ENCODE results near the gene BCAR3.
"Not testable (repeated sequence)": the region's sequence is repeated elsewhere in the genome, so short reads cannot be mapped to it uniquely, and the experiment has no call there.

The BCAR3 gene

DNA sequence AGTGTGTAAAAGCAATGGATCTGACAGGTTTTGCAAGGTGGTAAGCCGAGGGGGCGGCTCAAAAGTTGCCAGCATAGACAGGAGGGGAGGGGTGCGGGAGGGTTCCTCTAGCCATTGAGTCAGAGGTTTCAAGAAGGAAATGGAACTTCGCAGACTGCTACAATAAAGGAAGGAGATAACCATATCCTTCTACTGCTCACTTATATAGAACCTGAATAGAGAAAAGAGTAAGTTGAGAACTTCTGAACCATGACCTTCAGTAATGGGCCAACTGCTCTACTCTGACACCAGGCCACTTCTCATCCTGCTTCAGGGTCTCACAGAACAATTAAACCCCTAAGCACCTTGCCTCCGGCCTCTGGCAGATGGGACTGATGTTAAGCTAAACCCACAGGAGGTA lies 26.3 kb upstream of the BCAR3 start:
- in situ Hi-C loops (cut with MboI; ENCODE audit: low sequenced_read_pairs) = no loop called here

GRCh38 chr1:93705892-93706500 lies 24.4 kb upstream of the BCAR3 start:
- in situ Hi-C loops (cut with MboI; ENCODE audit: low sequenced_read_pairs) = no loop called here

- in situ Hi-C loops (cut with MboI; ENCODE audit: low sequenced_read_pairs) = no loop called here
Observed at GRCh38 chr1:93704052-93704451, 22.4 kb upstream of the BCAR3 start.

- in situ Hi-C loops (cut with MboI; ENCODE audit: low sequenced_read_pairs) = no loop called here
Observed at GRCh38 chr1:93703643-93704042, 22.0 kb upstream of the BCAR3 start.

GRCh38 chr1:93702828-93703183 lies 21.2 kb upstream of the BCAR3 start:
- in situ Hi-C loops (cut with MboI; ENCODE audit: low sequenced_read_pairs) = no loop called here

- in situ Hi-C loops (cut with MboI; ENCODE audit: low sequenced_read_pairs) = no loop called here
Observed at GRCh38 chr1:93702111-93702827, 20.6 kb upstream of the BCAR3 start.

GRCh38 chr1:93701629-93702028 lies 20.0 kb upstream of the BCAR3 start:
- in situ Hi-C loops (cut with MboI; ENCODE audit: low sequenced_read_pairs) = no loop called here

DNA sequence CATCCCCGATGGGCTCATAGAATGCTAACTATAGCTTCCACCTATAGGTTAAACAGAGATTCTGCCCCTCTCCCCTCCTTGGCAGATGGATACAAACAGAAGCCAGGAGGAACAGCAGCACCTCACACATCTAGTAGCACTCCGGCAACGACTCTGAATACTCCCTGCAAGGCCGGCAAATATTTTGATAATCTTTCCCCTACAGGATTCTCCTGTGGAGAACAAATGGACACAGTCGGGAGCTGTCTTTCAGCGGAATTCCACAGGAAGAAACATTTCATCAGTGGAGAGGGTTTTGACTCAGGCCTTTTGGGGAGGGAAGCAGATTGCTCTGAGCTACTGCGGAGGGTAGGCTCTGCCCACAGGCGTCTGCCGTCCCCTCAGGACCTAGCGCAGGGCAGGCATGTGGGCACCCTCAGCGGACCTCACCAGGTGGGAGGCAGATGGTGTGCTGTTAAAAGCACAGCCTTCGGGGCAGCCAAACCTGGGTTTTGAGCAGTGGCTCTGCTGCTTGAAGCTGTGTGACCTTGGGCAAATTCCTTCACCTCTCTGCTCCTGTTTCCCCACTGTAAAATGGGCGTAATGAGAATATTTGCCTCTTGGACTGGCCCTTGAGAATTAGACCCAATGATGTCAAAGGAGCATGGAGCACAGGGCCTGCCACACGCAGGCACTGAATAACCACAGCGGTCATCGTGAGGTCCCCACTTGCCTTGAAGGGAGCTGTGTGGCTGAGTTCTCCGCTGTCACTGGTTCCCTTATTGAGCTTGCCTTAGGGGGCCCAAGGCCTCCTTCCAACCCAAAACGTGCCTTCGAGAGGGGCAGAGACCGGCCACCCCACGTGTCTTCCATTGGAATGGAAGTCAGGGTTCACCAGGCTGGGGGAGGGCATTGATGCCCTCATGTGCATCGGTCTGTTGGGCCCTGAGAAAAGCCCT lies 19.2 kb upstream of the BCAR3 start:
- in situ Hi-C loops (cut with MboI; ENCODE audit: low sequenced_read_pairs) = no loop called here

- in situ Hi-C loops (cut with MboI; ENCODE audit: low sequenced_read_pairs) = no loop called here
Observed at GRCh38 chr1:93699503-93700168, 18.0 kb upstream of the BCAR3 start.

GRCh38 chr1:93699049-93699384 lies 17.4 kb upstream of the BCAR3 start:
- in situ Hi-C loops (cut with MboI; ENCODE audit: low sequenced_read_pairs) = no loop called here

DNA sequence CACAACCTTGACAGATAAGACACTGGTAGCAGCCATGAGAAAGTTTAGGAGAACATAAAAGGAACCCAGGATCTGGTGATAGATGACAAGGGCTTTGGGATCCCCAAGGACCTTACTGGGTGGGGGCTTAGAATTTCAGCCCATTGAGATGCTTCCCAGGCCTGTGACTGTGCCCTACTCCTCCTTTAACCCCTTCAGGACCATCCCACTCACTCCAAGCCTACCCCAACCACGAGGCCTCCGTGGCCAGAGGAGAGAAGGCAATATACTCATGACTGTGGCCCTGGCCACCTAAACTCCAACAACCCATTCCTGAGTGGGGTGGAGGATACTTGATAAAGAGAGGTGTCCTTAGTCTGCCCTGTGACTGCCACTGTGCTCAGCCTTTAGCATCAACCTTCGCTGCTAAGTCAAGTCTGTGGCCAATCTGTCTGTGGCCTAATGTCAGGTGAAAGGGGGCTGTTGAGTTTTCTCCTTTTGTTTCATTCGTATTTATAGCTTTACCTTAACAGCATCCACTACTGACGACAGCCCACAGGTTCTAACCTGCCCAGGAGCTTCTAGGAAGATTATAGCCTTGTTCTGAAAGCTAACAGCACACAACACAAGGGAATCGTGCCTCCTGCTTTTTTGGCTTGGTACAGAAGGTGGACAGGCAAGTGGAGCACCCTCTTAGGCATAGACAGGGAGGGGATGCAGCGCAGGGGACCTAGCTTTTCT lies 16.9 kb upstream of the BCAR3 start:
- in situ Hi-C loops (cut with MboI; ENCODE audit: low sequenced_read_pairs) = no loop called here

DNA sequence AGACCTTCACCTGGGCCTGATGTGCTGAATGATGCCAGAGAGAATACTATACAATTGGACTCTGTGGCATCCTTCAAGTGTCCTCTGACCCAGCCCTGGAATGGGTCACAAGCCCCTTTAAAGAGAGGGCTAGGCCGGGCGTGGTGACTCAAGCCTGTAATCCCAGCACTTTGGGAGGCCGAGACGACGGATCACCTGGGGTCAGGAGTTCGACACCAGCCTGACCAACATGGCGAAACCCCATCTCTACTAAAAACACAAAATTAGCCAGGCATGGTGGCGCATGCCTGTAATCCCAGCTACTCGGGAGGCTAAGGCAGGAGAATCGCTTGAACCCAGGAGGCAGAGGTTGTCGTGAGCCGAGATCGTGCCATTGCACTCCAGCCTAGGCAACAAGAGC lies 15.9 kb upstream of the BCAR3 start:
- in situ Hi-C loops (cut with MboI; ENCODE audit: low sequenced_read_pairs) = not testable (repeated sequence)

- in situ Hi-C loops (cut with MboI; ENCODE audit: low sequenced_read_pairs) = no loop called here
Observed at GRCh38 chr1:93695411-93696005, 13.9 kb upstream of the BCAR3 start.

DNA sequence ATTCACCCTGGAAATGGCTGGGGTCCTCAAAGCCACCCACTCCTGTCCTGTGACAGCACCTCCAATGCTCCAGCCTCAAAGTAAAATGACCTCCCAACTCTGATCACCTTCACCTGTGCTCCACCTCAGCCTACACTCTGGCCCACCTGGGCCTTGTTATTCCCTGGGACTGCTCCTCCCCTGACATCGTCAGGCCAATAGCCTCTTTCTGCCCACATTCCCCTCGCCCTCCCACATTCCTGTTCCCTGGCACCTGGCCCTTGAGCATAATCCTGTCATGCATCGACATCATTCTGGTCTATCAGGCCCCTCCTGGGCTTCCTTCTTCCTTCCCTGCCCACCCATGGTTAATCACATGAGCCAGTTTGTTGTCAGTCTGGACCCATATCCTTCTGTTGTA lies 13.2 kb upstream of the BCAR3 start:
- in situ Hi-C loops (cut with MboI; ENCODE audit: low sequenced_read_pairs) = no loop called here

DNA sequence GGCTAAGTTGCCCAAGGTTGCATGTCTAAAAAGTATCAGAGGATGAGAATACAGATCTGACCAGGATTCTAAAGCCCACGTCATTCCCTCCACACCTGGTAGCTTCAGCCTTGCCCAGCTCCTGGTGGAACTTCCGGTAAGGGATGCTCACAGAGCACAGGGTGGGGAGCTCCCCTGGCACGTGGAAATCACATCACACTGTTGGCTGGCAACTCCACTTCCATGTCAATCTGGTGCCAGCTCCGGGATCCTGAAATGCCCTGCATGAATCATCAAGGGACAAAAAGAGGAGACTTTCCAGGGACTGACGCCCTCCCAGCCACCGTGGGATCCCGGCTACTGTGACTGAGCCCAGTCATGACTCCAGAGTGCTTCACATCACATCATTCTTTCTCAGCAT lies 12.4 kb upstream of the BCAR3 start:
- in situ Hi-C loops (cut with MboI; ENCODE audit: low sequenced_read_pairs) = no loop called here

- in situ Hi-C loops (cut with MboI; ENCODE audit: low sequenced_read_pairs) = no loop called here
Observed at GRCh38 chr1:93692983-93693591, 11.4 kb upstream of the BCAR3 start.

GRCh38 chr1:93692451-93692861 lies 10.8 kb upstream of the BCAR3 start:
- in situ Hi-C loops (cut with MboI; ENCODE audit: low sequenced_read_pairs) = no loop called here

- in situ Hi-C loops (cut with MboI; ENCODE audit: low sequenced_read_pairs) = no loop called here
Observed at GRCh38 chr1:93692026-93692425, 10.4 kb upstream of the BCAR3 start.

DNA sequence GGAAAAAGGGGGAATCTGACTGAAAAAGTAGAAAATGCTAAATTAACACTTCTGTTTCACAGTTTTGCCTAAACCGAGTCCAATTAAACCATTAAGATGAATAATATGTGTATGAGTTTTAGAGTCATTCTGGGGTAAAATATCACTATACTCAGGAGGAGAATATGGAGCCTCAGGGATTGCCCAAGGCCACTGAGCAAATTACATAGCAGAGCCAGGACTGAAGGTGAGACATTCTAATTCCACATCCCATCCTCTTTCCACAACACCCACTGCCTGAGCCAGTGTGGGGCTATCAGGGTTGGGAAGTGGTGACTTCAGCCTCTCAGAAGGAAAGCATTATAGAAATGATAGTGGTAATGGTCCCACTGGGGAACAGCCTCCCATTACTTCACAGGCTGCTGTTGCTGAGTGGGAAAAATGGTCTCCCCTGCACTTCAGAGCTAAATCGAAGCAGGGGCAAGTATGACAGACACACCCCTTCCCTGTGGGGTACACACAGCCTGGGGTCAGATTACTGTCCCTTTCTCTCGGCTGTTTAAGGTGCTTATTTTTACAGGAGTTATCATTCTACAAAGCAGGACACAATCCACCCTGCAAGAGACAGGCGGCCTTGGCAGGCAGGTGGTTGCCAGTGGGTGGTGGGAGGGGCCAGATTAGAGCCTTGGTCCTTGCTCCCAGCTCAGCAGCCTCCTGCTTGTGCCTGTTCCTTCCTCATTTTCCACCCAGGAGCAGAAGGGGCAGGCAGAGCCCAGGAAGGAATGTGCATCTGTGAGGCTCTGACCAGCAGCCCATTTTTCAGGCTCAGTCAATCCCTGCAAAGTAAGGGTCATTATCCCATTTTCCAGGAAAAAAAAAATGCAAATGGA lies 9.5 kb upstream of the BCAR3 start:
- in situ Hi-C loops (cut with MboI; ENCODE audit: low sequenced_read_pairs) = no loop called here
